Stimulated activated CD4-positive, alpha-beta T cell treated with anti-CD3 and anti-CD28 coated beads, Interleukin-15, amount 100 ng/mL, for 24 hours (primary cell): ENCODE data around the gene MBIP.

Experiments used
- DNase-seq: peaks from one replicate; pipeline ENCODE4 v3.0.0-alpha.2; 2020

The MBIP gene

DNA sequence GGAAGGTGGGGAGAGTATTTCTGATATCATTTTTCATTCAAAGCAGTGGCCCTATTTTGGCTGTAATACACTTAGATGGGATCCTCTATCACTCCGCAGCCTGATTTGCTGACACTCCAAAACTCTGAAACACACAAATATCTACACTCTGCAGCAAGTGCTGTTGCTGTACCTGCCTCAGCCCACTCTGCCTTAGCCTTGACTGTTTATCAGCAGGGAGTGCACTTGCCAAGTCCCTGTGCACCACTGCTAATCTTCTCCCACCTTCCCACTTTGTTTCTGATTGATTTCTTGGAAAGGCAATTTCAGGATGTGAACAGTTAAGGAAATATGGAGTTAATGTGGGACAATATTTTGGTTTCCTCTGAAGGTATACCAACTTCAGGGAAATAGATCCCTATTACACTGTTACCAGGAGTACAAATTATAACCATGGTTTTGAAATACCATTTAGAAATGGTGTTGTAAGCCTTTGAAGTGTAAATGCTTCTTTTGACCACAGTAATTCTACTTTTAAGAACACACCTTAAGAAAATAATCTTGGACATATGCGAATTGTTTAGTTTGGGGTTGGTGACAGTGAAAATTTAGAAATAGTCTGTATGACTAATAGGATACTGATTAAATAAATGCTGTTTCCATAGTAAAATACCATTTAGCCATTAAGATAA is 59.3 kb downstream of the MBIP start:
- no peak for DNase-seq

DNA sequence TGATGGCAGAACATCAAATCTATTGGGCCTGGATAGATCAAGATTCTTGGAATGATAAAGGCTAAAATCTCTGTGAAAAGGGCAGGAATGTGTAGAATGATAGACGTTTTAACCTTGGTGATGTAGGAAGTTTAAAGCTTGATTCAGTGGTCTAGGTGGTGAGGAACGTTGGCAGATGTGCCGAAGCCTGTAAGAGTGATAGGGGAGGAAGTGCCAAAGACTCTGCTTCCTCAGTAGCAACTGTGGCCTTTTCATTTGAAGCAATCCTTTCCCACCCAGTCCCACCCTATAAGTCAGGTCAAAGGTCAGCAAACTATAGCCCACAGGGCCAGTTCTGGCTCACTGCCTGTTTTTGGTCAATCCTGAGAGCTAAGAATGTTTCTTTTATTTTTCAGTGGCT is 62.2 kb downstream of the MBIP start:
- no peak for DNase-seq

DNA sequence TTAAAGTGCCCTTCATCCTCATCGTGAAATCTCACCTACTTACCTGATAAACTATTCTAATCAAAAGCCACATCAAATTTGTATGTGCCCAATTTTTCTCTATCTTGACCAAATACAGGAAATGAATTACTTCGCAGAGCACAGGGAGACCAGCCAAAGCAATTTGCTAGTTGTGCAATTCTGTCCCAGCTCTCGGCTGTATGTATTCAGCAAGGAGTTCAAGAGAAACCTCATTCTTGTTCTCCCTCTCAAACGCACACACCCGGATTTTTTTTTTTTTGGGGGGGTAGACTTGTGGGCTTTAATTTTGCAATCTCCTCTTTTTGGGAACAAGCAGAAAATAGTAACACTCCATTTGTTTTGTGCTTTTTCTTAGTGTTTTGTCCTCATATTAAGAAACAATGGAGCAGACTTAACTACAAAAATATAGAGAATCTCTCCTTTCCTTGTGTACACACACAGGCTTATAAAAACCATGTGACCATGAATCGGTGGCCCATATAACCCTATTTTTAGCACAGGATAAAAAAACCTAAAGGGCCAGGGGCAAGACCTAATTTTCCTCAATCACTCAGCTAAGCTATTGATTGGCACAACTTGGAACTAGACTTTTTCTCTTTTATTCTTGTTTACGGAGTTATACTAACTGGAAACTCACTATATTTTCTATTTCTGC is 64.2 kb downstream of the MBIP start:
- no peak for DNase-seq

DNA sequence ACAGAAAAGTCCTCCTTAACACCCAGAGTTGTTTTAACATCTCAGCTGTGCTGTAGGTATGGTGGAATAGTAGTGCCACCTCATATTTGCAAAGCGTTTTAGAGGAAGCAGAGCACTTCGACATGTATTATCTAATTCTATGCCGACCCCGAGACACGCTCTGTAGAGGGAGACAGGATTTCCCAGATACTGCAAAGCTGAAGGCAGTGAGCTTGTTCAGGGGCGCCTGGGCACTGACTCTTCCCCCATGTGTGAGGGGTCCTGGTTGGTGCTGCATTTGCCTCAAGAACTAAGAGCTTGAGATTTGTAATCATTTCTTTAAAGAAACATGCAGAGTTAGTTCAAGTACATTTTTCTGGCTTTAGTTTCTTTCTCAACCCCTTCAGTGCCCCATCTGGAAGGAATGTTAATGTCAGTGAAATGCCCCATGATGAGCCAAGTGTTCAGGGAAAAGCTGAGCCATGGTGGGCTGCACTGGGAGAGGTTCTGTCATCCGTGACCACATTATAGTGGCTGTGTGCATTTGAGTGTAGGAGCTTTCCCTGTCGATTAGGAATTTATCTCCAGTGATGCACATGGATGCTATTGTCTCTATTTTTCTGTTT is 66.3 kb downstream of the MBIP start:
- no peak for DNase-seq
